Kidney epithelial cell (primary cell): ENCODE data around the gene ZFYVE19. TPM values are rescaled to one million over a fixed set of nuclear protein-coding genes. Genes with fewer than 3 reads are reported as not detected.

Experiments
- DNase-seq: peaks from one replicate; pipeline ENCODE4 v3.0.0-alpha.2; 2010; ENCODE audit warnings: low read depth
- H3K27me3 ChIP-seq: 2 replicates; pipeline ENCODE4 v1.6.0; 2011; ENCODE audit warnings: low read length; ENCODE audit not compliant: control insufficient read depth, insufficient read depth
- H3K36me3 ChIP-seq: 2 replicates; pipeline ENCODE4 v1.5.1; 2011; ENCODE audit warnings: low read length; ENCODE audit not compliant: control insufficient read depth, insufficient read depth
- H3K4me3 ChIP-seq: 2 replicates; pipeline ENCODE4 v1.5.1; 2011; ENCODE audit warnings: low read depth, mild to moderate bottlenecking, control low read depth, low read length
- total RNA-seq: library from RNA; depleted of rRNA; stranded (reverse); fragments of >200 nt; gene quantifications from 2 replicates; pipeline ENCODE4 v1.2.3, GENCODE V29; 2015
- TF ChIP-seq, protein P1 (sequence below): IDR thresholded peaks from 2 replicates; pipeline ENCODE4 v1.5.1; 2011; ENCODE audit warnings: mild to moderate bottlenecking, moderate library complexity, low read length, control low read depth, inconsistent platforms; ENCODE audit not compliant: insufficient read depth, poor library complexity, severe bottlenecking

Gene ZFYVE19
- total RNA-seq, 1 donor from 2014 or later = 34.7 TPM

DNA sequence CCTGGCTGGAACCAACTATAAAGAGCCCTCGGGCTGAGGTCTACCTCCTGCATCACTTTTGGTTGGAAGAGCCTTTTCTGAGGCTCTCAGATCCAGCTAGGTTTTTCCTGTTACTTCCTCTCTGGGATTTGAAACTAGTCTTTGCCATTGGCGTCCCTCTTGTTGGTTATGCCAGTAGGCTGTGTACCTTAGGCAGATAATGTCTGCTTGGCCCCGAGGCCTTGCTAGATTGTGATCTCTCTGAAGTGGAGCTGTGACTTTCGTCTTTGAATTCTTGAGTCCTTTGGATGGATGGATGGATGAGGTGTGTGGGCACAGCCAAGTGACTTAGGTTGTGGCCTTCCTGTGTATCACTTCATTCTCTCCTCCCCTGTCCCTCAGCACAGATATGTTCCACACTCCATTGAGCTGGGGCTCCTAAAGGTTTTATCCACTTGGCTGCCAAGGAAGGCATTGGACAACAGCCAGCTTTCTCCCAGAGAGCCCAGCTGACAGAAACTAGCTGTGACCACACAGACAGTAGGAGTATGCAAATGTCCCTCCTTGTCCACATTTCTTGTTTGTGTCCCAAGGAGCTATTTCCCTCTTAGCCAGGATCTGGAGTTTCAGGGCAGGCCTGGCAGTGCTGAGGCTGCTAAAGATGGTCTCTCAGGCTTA, 8.3 kb downstream of the ZFYVE19 start:
- Histone ChIP-seq H3K36me3 (no peaks in the 10 kb centered on the region), H3K4me3 (no peak overlapping the region), H3K27me3 (no peaks in the 10 kb centered on the region)
- TF ChIP-seq, protein P1, sequence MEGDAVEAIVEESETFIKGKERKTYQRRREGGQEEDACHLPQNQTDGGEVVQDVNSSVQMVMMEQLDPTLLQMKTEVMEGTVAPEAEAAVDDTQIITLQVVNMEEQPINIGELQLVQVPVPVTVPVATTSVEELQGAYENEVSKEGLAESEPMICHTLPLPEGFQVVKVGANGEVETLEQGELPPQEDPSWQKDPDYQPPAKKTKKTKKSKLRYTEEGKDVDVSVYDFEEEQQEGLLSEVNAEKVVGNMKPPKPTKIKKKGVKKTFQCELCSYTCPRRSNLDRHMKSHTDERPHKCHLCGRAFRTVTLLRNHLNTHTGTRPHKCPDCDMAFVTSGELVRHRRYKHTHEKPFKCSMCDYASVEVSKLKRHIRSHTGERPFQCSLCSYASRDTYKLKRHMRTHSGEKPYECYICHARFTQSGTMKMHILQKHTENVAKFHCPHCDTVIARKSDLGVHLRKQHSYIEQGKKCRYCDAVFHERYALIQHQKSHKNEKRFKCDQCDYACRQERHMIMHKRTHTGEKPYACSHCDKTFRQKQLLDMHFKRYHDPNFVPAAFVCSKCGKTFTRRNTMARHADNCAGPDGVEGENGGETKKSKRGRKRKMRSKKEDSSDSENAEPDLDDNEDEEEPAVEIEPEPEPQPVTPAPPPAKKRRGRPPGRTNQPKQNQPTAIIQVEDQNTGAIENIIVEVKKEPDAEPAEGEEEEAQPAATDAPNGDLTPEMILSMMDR = no peak
- no peak for DNase-seq

DNA sequence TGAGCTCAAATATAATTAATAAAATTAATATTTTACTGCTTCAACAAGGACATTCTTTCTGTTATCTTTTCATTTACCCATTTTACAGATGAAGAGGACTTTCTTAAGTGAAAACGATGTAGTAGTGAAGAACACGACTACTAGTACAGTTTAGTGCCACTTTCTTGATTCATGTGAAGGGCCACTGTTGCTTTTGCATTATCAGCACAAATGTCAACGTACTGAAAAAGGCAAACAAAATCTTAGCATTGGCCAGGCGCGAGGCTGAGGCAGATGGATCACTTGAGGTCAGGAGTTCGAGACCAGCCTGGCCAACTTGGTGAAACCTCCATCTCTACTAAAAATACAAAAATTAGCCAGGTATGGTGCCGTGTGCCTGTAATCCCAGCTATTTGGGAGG, 12.2 kb downstream of the ZFYVE19 start:
- Histone ChIP-seq H3K36me3 (no peaks in the 10 kb centered on the region), H3K4me3 (no peak overlapping the region), H3K27me3 (no peaks in the 10 kb centered on the region)
- TF ChIP-seq, protein P1 = no peak
- no peak for DNase-seq

DNA sequence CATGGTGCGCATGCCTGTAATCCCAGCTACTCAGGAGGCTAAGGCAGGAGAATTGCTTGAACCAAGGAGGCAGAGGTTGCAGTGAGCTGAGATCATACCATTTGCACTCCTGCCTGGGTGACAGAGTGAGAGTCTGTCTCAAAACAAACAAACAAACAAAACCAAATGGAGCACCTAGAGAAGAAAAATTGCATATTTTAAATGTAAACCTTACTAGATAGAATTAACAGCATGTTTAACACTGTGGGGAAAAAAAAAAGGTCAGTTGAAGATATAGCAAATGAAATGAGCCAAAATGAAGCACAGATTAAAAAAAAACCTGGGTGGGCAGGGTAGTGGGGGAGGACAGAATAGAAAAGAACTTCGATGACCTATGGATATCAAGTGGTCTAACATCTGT, 14.3 kb downstream of the ZFYVE19 start:
- Histone ChIP-seq H3K27me3 (no peaks in the 10 kb centered on the region), H3K36me3 (no peaks in the 10 kb centered on the region), H3K4me3 (no peak overlapping the region)
- DNase-seq = no peak
- TF ChIP-seq, protein P1 = no peak

DNA sequence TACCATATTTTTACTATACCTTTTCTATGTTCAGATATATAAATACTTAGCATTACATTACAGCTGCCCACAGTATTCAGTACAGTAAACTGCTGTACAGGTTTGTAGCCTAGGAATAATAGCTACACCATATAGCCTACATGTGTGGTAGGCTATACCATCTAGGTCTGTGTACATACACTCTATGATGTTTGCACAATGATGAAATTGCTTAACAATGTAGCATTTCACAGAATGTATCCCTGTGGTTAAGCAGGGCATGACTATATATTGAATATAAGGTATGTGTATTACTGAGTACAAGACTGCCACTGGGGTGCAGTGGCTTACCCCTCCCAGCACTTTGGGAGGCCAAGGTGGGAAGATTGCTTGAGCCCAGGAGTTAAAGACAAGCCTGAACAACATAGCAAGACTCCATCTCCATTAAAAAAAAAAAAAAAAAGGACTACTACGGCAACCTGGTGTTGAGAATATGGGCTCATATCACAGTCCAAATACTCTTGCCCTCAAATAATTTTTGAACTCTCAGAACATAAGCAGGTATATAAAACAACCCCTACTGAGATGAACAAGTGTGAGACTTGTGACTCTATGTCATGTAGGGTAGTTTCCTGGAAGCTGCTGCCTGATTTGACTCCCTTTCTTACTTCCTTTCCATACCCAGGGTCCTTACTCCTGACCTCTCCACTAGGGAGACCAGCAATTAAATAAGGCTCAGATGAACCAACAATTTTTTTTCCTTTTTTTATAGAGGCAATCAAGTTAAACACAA, 16.9 kb downstream of the ZFYVE19 start:
- no peaks in the 10 kb centered on the region for H3K36me3 ChIP-seq
- TF ChIP-seq, protein P1 = no peak
- H3K27me3 ChIP-seq = no peaks in the 10 kb centered on the region
- no peak for DNase-seq
- no peak overlapping the region for H3K4me3 ChIP-seq

DNA sequence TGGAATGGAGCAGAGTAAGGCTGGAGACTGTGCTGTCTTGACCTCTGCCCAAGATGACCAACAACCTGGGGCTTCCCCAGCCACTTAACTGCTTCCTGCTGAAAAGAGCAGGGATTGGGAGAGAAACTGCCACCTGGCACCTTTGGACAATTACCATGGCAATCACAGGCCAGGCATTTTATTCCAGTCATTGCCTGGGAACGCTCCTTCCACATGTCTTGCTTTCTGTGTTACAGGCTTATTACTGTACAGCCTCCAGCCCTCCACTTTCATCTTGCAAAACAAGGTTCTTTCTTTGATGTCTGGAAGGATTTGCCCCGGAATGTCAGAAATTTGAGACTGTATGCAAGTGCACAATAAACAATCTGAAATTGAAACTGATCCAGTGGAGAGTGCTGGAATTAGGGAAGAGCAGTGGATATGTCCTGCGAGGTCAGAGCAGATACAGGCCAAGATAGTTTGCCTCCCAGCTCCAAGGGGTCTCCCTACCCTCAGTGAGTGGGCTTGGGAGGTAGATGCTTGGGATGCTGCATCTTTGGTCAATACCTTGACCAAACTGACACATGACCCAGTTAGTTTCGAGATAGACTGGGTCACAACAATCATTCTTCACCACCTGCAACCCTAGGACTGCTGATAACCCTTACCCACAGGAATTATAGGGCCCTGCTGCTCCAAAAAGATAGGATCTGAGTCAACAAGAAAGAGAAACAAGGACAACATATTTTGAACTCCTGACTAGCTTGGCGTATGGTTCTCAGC, 19.0 kb downstream of the ZFYVE19 start:
- no peaks in the 10 kb centered on the region for H3K27me3 ChIP-seq
- TF ChIP-seq, protein P1 = no peak
- H3K36me3 ChIP-seq = no peaks in the 10 kb centered on the region
- no peak overlapping the region for H3K4me3 ChIP-seq
- DNase-seq = peak; percentile 43
